SW 1271 (cell line): ENCODE data around the gene PLCL2.
A peak's percentile ranks its signal among the peaks of the same experiment; 100 is the strongest.

ENCODE experiments used
- DNase-seq, 2 experiments: peaks; one replicate each; lab custom pipeline; 2025; lab: John Stamatoyannopoulos, UW

PLCL2 gene

GRCh38 chr3:17011728-17012338 is 127.1 kb downstream of the PLCL2 start:
- DNase-seq = no peak

GRCh38 chr3:17013050-17013449 is 128.3 kb downstream of the PLCL2 start:
- no peak for DNase-seq

GRCh38 chr3:17013571-17013970 is 128.8 kb downstream of the PLCL2 start:
- no peak for DNase-seq

GRCh38 chr3:17014284-17014683 is 129.5 kb downstream of the PLCL2 start:
- no peak for DNase-seq

GRCh38 chr3:17014709-17015108 is 130.0 kb downstream of the PLCL2 start:
- DNase-seq = no peak

GRCh38 chr3:17021614-17022013 is 136.9 kb downstream of the PLCL2 start:
- DNase-seq = no peak

- no peak for DNase-seq
Measured at GRCh38 chr3:17023006-17023664, 138.4 kb downstream of the PLCL2 start.

- DNase-seq = no peak
Measured at GRCh38 chr3:17025594-17026139, 140.9 kb downstream of the PLCL2 start.

- no peak for DNase-seq
Measured at GRCh38 chr3:17027318-17027717, 142.6 kb downstream of the PLCL2 start.

GRCh38 chr3:17028363-17028762 is 143.6 kb downstream of the PLCL2 start:
- DNase-seq = no peak

GRCh38 chr3:17030438-17030837 is 145.7 kb downstream of the PLCL2 start:
- DNase-seq = no peak

GRCh38 chr3:17030956-17031652 is 146.3 kb downstream of the PLCL2 start:
- DNase-seq = no peak

- peak; percentile 8 to 52 for DNase-seq
Measured at GRCh38 chr3:17032407-17033034, 147.8 kb downstream of the PLCL2 start.

GRCh38 chr3:17033516-17034168 is 148.9 kb downstream of the PLCL2 start:
- DNase-seq = no peak

- no peak for DNase-seq
Measured at GRCh38 chr3:17035033-17035432, 150.3 kb downstream of the PLCL2 start.

- DNase-seq = no peak
Measured at GRCh38 chr3:17035966-17036365, 151.2 kb downstream of the PLCL2 start.

- no peak for DNase-seq
Measured at GRCh38 chr3:17038141-17038540, 153.4 kb downstream of the PLCL2 start.

- DNase-seq = no peak
Measured at GRCh38 chr3:17038900-17039553, 154.3 kb downstream of the PLCL2 start.

- peak; percentile 92 to 98 for DNase-seq
Measured at GRCh38 chr3:17039594-17039993, 154.8 kb downstream of the PLCL2 start.

GRCh38 chr3:17040322-17040989 is 155.7 kb downstream of the PLCL2 start:
- DNase-seq = peak in 1 of 2 experiments; percentile 26

- DNase-seq = peak in 1 of 2 experiments; percentile 14
Measured at GRCh38 chr3:17040990-17041377, 156.2 kb downstream of the PLCL2 start.
